Psoas muscle (tissue), 8 donors: Measurements from ENCODE around the gene HAUS8. TPM values are rescaled to one million over a fixed set of nuclear protein-coding genes. Genes with fewer than 3 reads are reported as not detected.
A peak's percentile ranks its signal among the peaks of the same experiment; 100 is the strongest.
"Not testable (repeated sequence)": the region's sequence is repeated elsewhere in the genome, so short reads cannot be mapped to it uniquely, and the experiment has no call there.

Experiments used
- ATAC-seq, 4 donors: fragments of 200-7000 bp; cut with Tn5 transposase; one replicate each; pipeline ENCODE4 v1.9.1; 2020; ENCODE audit warnings: moderate library complexity in 3 of 4, mild to moderate bottlenecking in 2 of 4
- DNase-seq, 2 donors: peaks; one replicate each; pipeline ENCODE4 v3.0.0-alpha.2; 2020
- H3K27ac ChIP-seq: fragments of 200-600 bp; one replicate; pipeline ENCODE4 v1.8.0; 2022
- H3K27me3 ChIP-seq, 3 donors: fragments of 200-600 bp in 1 of 3; one replicate each; pipeline versions ENCODE4 v1.6.1 to v1.8.0; 2013 to 2022; ENCODE audit warnings: low read length in 2 of 3, mild to moderate bottlenecking in 2 of 3, moderate library complexity in 1 of 3; ENCODE audit not compliant: insufficient read depth in 3 of 3
- H3K36me3 ChIP-seq, 2 donors: fragments of 200-600 bp in 1 of 2; one replicate each; pipeline versions ENCODE4 v1.6.1 to v1.8.0; 2013 to 2022; ENCODE audit warnings: low read depth in 1 of 2, mild to moderate bottlenecking in 1 of 2, moderate library complexity in 1 of 2; ENCODE audit not compliant: insufficient read depth in 1 of 2
- H3K4me1 ChIP-seq: fragments of 200-600 bp; one replicate; pipeline ENCODE4 v1.8.0; 2022
- H3K4me3 ChIP-seq: fragments of 200-600 bp; one replicate; pipeline ENCODE4 v1.8.0; 2022; ENCODE audit warnings: mild to moderate bottlenecking
- H3K9me3 ChIP-seq: fragments of 200-600 bp; one replicate; pipeline ENCODE4 v1.8.0; 2022
- CTCF ChIP-seq: fragments of 200-600 bp; IDR thresholded peaks from one replicate; pipeline ENCODE4 v1.8.0; 2022; ENCODE audit warnings: antibody characterized with exemption
- WGBS, 3 donors: extraction: QIAGEN DNeasy Blood & Tissue Kit; methylation state at CpG; one replicate each; pipeline versions ENCODE4 v1.1.6 to v1.1.7; 2013; 5-methylcytosine and 5-hydroxymethylcytosine counted together
- intact Hi-C, 2 donors: fragments of 100-400 bp; cut with DNase I; formaldehyde crosslinking; loops; one replicate each; pipeline versions ENCODE4 v1.11.0 to v1.14.2; 2022
- polyA plus RNA-seq, 3 donors: library from polyadenylated mRNA; stranded (reverse); fragments of 200-250 nt; gene quantifications; one replicate each; pipeline ENCODE4 v1.2.3, GENCODE V29; 2013
- total RNA-seq, 4 donors: library from RNA; stranded (reverse); fragmentation: NEBNext Ultra II Directional in 2 of 4; extraction: Animal tissue kit (Norgen Biotek cat#: 25700) in 2 of 4; gene quantifications; one replicate each; pipeline versions ENCODE4 v1.2.1 to v1.2.4, GENCODE V29; 2021 to 2023
- donor health status: healthy with polysubstance abuse.
- donor health status: DM: no; HTN: no; CAD: no; lungs with moderate emphysema.
- donor health status: Bipolar disorder and iron deficiency.
- donor health status: healthy.
- donor health status: DM: yes; HTN: yes; CAD: no.
- donor health status: DM: no; HTN: no; CAD: no.
- donor health status: DM: no; HTN: no; CAD: no.
- donor health status: DM: yes; HTN: yes; CAD: no.

HAUS8 gene
- total and polyA plus RNA-seq, 7 donors, result 1.8 to 5.9 (median 4.2) TPM

DNA sequence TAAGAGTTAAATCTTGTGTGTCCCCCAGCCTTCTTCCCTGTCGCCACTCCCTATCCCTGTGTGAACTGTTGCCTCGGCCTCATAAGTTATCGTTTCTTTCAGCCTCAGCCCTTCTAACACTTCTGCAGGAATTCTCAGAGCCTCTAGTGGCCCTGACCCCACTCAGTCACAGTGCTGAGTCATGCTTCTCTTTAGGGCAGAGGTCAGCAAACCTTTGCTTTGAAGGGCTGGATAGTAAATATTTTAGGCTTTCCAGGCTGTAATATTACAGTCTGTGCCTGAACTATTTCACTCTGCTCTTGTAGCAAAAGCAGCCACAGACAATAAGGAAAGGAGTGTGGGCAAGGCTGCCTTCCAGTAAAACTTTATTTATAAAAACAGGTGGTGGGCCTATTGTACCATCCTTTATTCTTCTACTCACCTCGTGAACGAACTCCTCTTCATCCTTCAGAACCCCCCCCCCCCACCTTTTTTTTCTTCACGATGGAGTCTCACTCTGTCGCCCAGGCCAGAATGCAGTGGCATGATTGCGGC lies 22.4 kb upstream of the HAUS8 start:
- Histone ChIP-seq H3K36me3 (peaks cover 0 to 10% of the 10 kb centered on the region in 2 donors), H3K27ac (no peak overlapping the region), H3K4me1 (peaks cover 7% of the 10 kb centered on the region), H3K9me3 (no peaks in the 10 kb centered on the region), H3K4me3 (no peak overlapping the region), H3K27me3 (no peaks in the 10 kb centered on the region)
- 75 to 88% (median 82%) methylated on average over 8 of the region's 8 CpGs for WGBS, 3 donors
- DNase-seq (no peak), ATAC-seq (peak in 1 of 4 donors; percentile 45)
- no peak for TF ChIP-seq CTCF
- intact Hi-C loops, result no loop called here

GRCh38 chr19:17095141-17095919 lies 20.1 kb upstream of the HAUS8 start:
- Histone ChIP-seq H3K27ac (peak overlapping the region; percentile 58), H3K4me3 (no peak overlapping the region), H3K4me1 (peaks cover 7% of the 10 kb centered on the region), H3K9me3 (no peaks in the 10 kb centered on the region), H3K27me3 (no peaks in the 10 kb centered on the region), H3K36me3 (no peaks in the 10 kb centered on the region)
- DNase-seq (peak; percentile 61 to 78), ATAC-seq (peak in 3 of 4 donors; percentile 59 to 67 (median 65))
- TF ChIP-seq CTCF, result no peak
- WGBS, 3 donors, result 81 to 85% (median 83%) methylated on average over 23 of the region's 23 CpGs
- intact Hi-C loops, result no loop called here

GRCh38 chr19:17094694-17095093 lies 19.4 kb upstream of the HAUS8 start:
- ATAC-seq, H3K36me3 ChIP-seq, H3K9me3 ChIP-seq, intact Hi-C loops, H3K4me1 ChIP-seq, H3K4me3 ChIP-seq, H3K27me3 ChIP-seq, DNase-seq: not testable (repeated sequence)
- 86 to 92% (median 90%) methylated on average over 3 of the region's 3 CpGs for WGBS, 3 donors
- peak overlapping the region; percentile 58 for H3K27ac ChIP-seq

DNA sequence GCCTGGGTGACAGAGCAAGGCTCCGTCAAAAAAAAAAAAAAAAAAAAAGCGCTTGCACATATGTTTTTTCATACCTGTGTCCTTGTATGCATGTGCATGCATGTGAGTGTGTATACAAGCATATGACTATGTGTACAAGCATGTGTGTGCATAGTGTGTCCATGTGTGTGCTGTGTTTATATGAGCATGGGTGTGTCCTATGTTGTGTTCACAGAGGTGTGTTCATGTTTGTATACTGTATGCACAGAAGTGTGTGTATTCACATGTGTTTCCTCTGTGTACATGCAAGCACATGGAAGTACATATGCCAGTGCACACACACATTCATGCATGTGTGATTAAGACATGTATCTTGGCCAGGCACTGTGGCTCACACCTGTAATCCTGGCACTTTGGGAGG lies 17.4 kb upstream of the HAUS8 start:
- 94 to 100% (median 98%) methylated on average over 2 of the region's 2 CpGs for WGBS, 3 donors
- Histone ChIP-seq H3K4me3 (no peak overlapping the region), H3K27ac (no peak overlapping the region), H3K4me1 (peaks cover 7% of the 10 kb centered on the region), H3K36me3 (no peaks in the 10 kb centered on the region), H3K9me3 (no peaks in the 10 kb centered on the region), H3K27me3 (no peaks in the 10 kb centered on the region)
- no peak for ATAC-seq
- intact Hi-C loops, result no loop called here
- DNase-seq, result no peak
- no peak for TF ChIP-seq CTCF

DNA sequence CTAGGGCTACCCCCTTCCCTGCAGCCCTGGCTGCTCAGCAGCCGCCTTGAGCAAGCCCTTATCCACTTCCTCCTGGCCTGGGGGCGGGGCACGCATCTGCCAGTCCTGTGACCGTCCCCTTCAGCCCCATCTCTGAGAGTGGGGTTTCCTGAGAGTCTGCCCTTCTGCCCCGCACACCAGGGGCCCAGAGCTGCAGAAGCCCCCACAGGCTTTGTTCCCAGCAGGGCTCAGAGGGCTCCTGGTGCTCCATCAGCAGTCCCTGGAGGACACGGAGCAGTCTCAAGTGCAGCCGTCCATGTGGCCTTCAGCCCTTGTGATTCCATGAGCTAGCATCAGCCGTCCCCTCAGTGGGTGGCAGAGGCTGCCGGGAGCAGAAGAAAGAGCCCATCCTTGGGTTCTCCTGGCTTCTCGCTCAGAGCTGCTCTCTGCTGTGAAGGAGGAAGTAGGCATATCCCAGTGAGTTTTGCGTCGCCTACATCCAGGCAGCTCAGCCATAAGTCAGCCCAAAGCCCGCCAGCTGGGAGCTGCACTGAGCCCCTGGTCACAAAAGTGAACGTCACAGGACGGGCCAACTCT lies 16.6 kb upstream of the HAUS8 start:
- Histone ChIP-seq H3K4me1 (peaks cover 7% of the 10 kb centered on the region), H3K27ac (no peak overlapping the region), H3K27me3 (no peaks in the 10 kb centered on the region), H3K36me3 (no peaks in the 10 kb centered on the region), H3K9me3 (no peaks in the 10 kb centered on the region), H3K4me3 (no peak overlapping the region)
- WGBS, 3 donors, result 80 to 90% (median 83%) methylated on average over 14 to 15 of the region's 15 CpGs
- intact Hi-C loops, result no loop called here
- ATAC-seq (no peak), DNase-seq (peak; percentile 55 to 70)
- no peak for TF ChIP-seq CTCF
